Memory B cell (primary cell): ENCODE measurements around the gene GALNT4.
A peak's percentile ranks its signal among the peaks of the same experiment; 100 is the strongest.

ENCODE experiments used
- ATAC-seq: fragments of 150-1000 bp; cut with Tn5 transposase; 2 replicates; pipeline ENCODE4 v1.10.0; 2021; ENCODE audit warnings: low read depth, mild to moderate bottlenecking, moderate library complexity
- DNase-seq, 2 donors: peaks; one replicate each; pipeline ENCODE4 v3.0.0; 2022; ENCODE audit warnings: low spot score in 2 of 2
- H3K27ac Mint-ChIP-seq: one replicate; pipeline ENCODE4 v1.8.0; 2022; ENCODE audit warnings: mild to moderate bottlenecking, moderate library complexity, mixed read lengths
- H3K27me3 Mint-ChIP-seq: one replicate; pipeline ENCODE4 v1.8.0; 2022; ENCODE audit warnings: mixed read lengths
- H3K36me3 Mint-ChIP-seq: one replicate; pipeline ENCODE4 v1.8.0; 2022; ENCODE audit warnings: mild to moderate bottlenecking, mixed read lengths
- H3K4me1 Mint-ChIP-seq: one replicate; pipeline ENCODE4 v1.8.0; 2022; ENCODE audit warnings: mixed read lengths
- H3K4me3 Mint-ChIP-seq: one replicate; pipeline ENCODE4 v1.8.0; 2022; ENCODE audit warnings: mild to moderate bottlenecking, moderate library complexity, mixed read lengths
- H3K9me3 Mint-ChIP-seq: one replicate; pipeline ENCODE4 v1.8.0; 2022; ENCODE audit warnings: mixed read lengths

GALNT4 gene

GRCh38 chr12:89544022-89544421, 19.4 kb upstream of the GALNT4 start:
- H3K36me3 Mint-ChIP-seq, result no peaks in the 10 kb centered on the region
- H3K4me3 Mint-ChIP-seq, result no peak overlapping the region
- no peaks in the 10 kb centered on the region for H3K9me3 Mint-ChIP-seq
- DNase-seq (no peak), ATAC-seq (no peak)
- no peak overlapping the region for H3K27ac Mint-ChIP-seq
- H3K27me3 Mint-ChIP-seq, result no peaks in the 10 kb centered on the region
- peaks cover 13% of the 10 kb centered on the region for H3K4me1 Mint-ChIP-seq

- ATAC-seq (peak; percentile 91), DNase-seq (peak; percentile 58 to 62)
- Mint-ChIP-seq H3K36me3 (no peaks in the 10 kb centered on the region), H3K9me3 (no peaks in the 10 kb centered on the region), H3K4me3 (no peak overlapping the region), H3K27me3 (no peaks in the 10 kb centered on the region), H3K4me1 (peaks cover 13% of the 10 kb centered on the region), H3K27ac (no peak overlapping the region)
These were observed 18.5 kb upstream of the GALNT4 start for GRCh38 chr12:89542912-89543592.

GRCh38 chr12:89542236-89542635, 17.6 kb upstream of the GALNT4 start:
- no peaks in the 10 kb centered on the region for H3K36me3 Mint-ChIP-seq
- peaks cover 13% of the 10 kb centered on the region for H3K4me1 Mint-ChIP-seq
- DNase-seq (no peak), ATAC-seq (no peak)
- no peak overlapping the region for H3K27ac Mint-ChIP-seq
- no peaks in the 10 kb centered on the region for H3K27me3 Mint-ChIP-seq
- H3K4me3 Mint-ChIP-seq, result no peak overlapping the region
- no peaks in the 10 kb centered on the region for H3K9me3 Mint-ChIP-seq

GRCh38 chr12:89540586-89540985, 16.0 kb upstream of the GALNT4 start:
- Mint-ChIP-seq H3K27ac (no peak overlapping the region), H3K4me3 (no peak overlapping the region), H3K27me3 (no peaks in the 10 kb centered on the region), H3K4me1 (peaks cover 13% of the 10 kb centered on the region), H3K9me3 (no peaks in the 10 kb centered on the region), H3K36me3 (no peaks in the 10 kb centered on the region)
- DNase-seq, result no peak
- ATAC-seq, result no peak

GRCh38 chr12:89539426-89540223, 15.0 kb upstream of the GALNT4 start:
- no peaks in the 10 kb centered on the region for H3K36me3 Mint-ChIP-seq
- ATAC-seq (no peak), DNase-seq (no peak)
- no peak overlapping the region for H3K27ac Mint-ChIP-seq
- H3K4me1 Mint-ChIP-seq, result peaks cover 13% of the 10 kb centered on the region
- no peak overlapping the region for H3K4me3 Mint-ChIP-seq
- H3K9me3 Mint-ChIP-seq, result no peaks in the 10 kb centered on the region
- H3K27me3 Mint-ChIP-seq, result no peaks in the 10 kb centered on the region

GRCh38 chr12:89538897-89539296, 14.3 kb upstream of the GALNT4 start:
- peaks cover 2% of the 10 kb centered on the region for H3K36me3 Mint-ChIP-seq

GRCh38 chr12:89537389-89537788, 12.8 kb upstream of the GALNT4 start:
- peaks cover 2% of the 10 kb centered on the region for H3K36me3 Mint-ChIP-seq
- no peak for DNase-seq
- ATAC-seq, result no peak
- H3K4me1 Mint-ChIP-seq, result peaks cover 5% of the 10 kb centered on the region
- H3K27ac Mint-ChIP-seq, result no peak overlapping the region
- H3K9me3 Mint-ChIP-seq, result no peaks in the 10 kb centered on the region
- no peaks in the 10 kb centered on the region for H3K27me3 Mint-ChIP-seq
- no peak overlapping the region for H3K4me3 Mint-ChIP-seq

More at GRCh38 chr12:89538897-89539296, 14.3 kb upstream of the GALNT4 start:
- no peaks in the 10 kb centered on the region for H3K27me3 Mint-ChIP-seq
- ATAC-seq (no peak), DNase-seq (no peak)
- no peak overlapping the region for H3K27ac Mint-ChIP-seq
- H3K4me1 Mint-ChIP-seq, result peaks cover 11% of the 10 kb centered on the region
- no peaks in the 10 kb centered on the region for H3K9me3 Mint-ChIP-seq
- no peak overlapping the region for H3K4me3 Mint-ChIP-seq

- Mint-ChIP-seq H3K9me3 (no peaks in the 10 kb centered on the region), H3K4me1 (peaks cover 5% of the 10 kb centered on the region), H3K4me3 (no peak overlapping the region), H3K27ac (no peak overlapping the region), H3K36me3 (peaks cover 2% of the 10 kb centered on the region), H3K27me3 (no peaks in the 10 kb centered on the region)
- ATAC-seq (no peak), DNase-seq (peak in 1 of 2 donors; percentile 33)
These were observed 5.1 kb upstream of the GALNT4 start for GRCh38 chr12:89529738-89530137.

- ATAC-seq (no peak), DNase-seq (no peak)
- H3K4me3 Mint-ChIP-seq, result no peak overlapping the region
- H3K4me1 Mint-ChIP-seq, result peaks cover 12% of the 10 kb centered on the region
- no peaks in the 10 kb centered on the region for H3K9me3 Mint-ChIP-seq
- no peak overlapping the region for H3K27ac Mint-ChIP-seq
- peaks cover under 1% of the 10 kb centered on the region for H3K36me3 Mint-ChIP-seq
- no peaks in the 10 kb centered on the region for H3K27me3 Mint-ChIP-seq
These were observed 3.8 kb upstream of the GALNT4 start for GRCh38 chr12:89528434-89528833.

- peak within 1 kb of the TSS; percentile 89 for H3K4me3 Mint-ChIP-seq
- peak; percentile 57 for ATAC-seq
- no peaks in the 10 kb centered on the region for H3K9me3 Mint-ChIP-seq
These were observed 1.5 kb upstream of the GALNT4 start, which contains the start of gene POC1B for GRCh38 chr12:89525824-89526770. Gene POC1B, minus strand, starts transcription at chr12:89526047. Its CDS starts 152 bp downstream, at chr12:89525895.

GRCh38 chr12:89525305-89525823, 768 bp upstream of the GALNT4 start:
- ATAC-seq (peak; percentile 32), DNase-seq (peak; percentile 20 to 58)
- H3K9me3 Mint-ChIP-seq, result no peaks in the 10 kb centered on the region
- H3K27ac Mint-ChIP-seq, result peak overlapping the region; percentile 94
- peak overlapping the region; percentile 89 for H3K4me3 Mint-ChIP-seq
- H3K27me3 Mint-ChIP-seq, result no peaks in the 10 kb centered on the region
- H3K36me3 Mint-ChIP-seq, result peaks cover 9% of the 10 kb centered on the region
- H3K4me1 Mint-ChIP-seq, result peaks cover 26% of the 10 kb centered on the region

More at GRCh38 chr12:89525824-89526770, 1.5 kb upstream of the GALNT4 start, which contains the start of gene POC1B:
- peak; percentile 59 to 76 for DNase-seq
- no peaks in the 10 kb centered on the region for H3K27me3 Mint-ChIP-seq
- peaks cover 9% of the 10 kb centered on the region for H3K36me3 Mint-ChIP-seq
- H3K27ac Mint-ChIP-seq, result peak within 1 kb of the TSS; percentile 94
- H3K4me1 Mint-ChIP-seq, result peaks cover 26% of the 10 kb centered on the region

- H3K9me3 Mint-ChIP-seq, result no peaks in the 10 kb centered on the region
- DNase-seq (no peak), ATAC-seq (no peak)
- H3K27ac Mint-ChIP-seq, result peak overlapping the region; percentile 94
- peaks cover 26% of the 10 kb centered on the region for H3K4me1 Mint-ChIP-seq
- peak overlapping the region; percentile 89 for H3K4me3 Mint-ChIP-seq
- peaks cover 9% of the 10 kb centered on the region for H3K36me3 Mint-ChIP-seq
- no peaks in the 10 kb centered on the region for H3K27me3 Mint-ChIP-seq
These were observed 604 bp downstream of the GALNT4 start for GRCh38 chr12:89523843-89524540.

- Mint-ChIP-seq H3K36me3 (peaks cover 9% of the 10 kb centered on the region), H3K27ac (peak overlapping the region; percentile 94), H3K4me3 (peak overlapping the region; percentile 89), H3K4me1 (peaks cover 29% of the 10 kb centered on the region), H3K27me3 (no peaks in the 10 kb centered on the region), H3K9me3 (no peaks in the 10 kb centered on the region)
- ATAC-seq (no peak), DNase-seq (no peak)
These were observed 1.2 kb downstream of the GALNT4 start for GRCh38 chr12:89523393-89523792.
